ENCODE data around the gene TNS1. TPM values are rescaled to one million over a fixed set of nuclear protein-coding genes. Genes with fewer than 3 reads are reported as not detected.
A peak's percentile ranks its signal among the peaks of the same experiment; 100 is the strongest.

Gene TNS1
- polyA plus RNA-seq, 3 donors = 0.26 to 1.6 (median 1.5) TPM

- no peaks in the 10 kb centered on the region for H3K36me3 ChIP-seq (replicated peaks in 1 of 2; ENCODE audit: control insufficient read depth in 1 of 2, insufficient read depth in 2 of 2, low read length in 2 of 2)
- H3K27me3 Mint-ChIP-seq (ENCODE audit: low read depth in 3 of 3) = peaks cover 20 to 34% (median 28%) of the 10 kb centered on the region in 3 donors
- H3K27me3 ChIP-seq (ENCODE audit: control insufficient read depth in 2 of 2, insufficient read depth in 2 of 2, low read length in 2 of 2) = peaks cover 3 to 24% of the 10 kb centered on the region in 2 donors
- H3K4me1 Mint-ChIP-seq = peaks cover 35% of the 10 kb centered on the region
- H3K79me2 ChIP-seq (ENCODE audit: insufficient read depth, low read length) = no peaks in the 10 kb centered on the region
- DNase-seq = peak; percentile 27 to 54 (median 40)
- peaks cover 21 to 36% of the 10 kb centered on the region in 2 donors for H3K4me1 ChIP-seq (ENCODE audit: control insufficient read depth in 1 of 2, insufficient read depth in 2 of 2, low read length in 2 of 2)
- peak overlapping the region; percentile 35 to 73 (median 39) for H3K4me3 ChIP-seq (replicated peaks in 1 of 3; ENCODE audit: low read depth in 2 of 3, low read length in 3 of 3)
- no peaks in the 10 kb centered on the region for H3K9me3 ChIP-seq (replicated peaks in 1 of 2; ENCODE audit: control insufficient read depth in 1 of 2, insufficient read depth in 1 of 2, low read length in 2 of 2)
- intact Hi-C loops (cut with micrococcal nuclease) = loop anchor here in 1 of 2 donors (10.0 kb wide), 1 partner anchor 54 kb away; the partner anchor contains the start of gene RUFY4
- peaks cover 0 to 11% of the 10 kb centered on the region in 2 donors for H3K36me3 Mint-ChIP-seq
- peak; percentile 62 for TF ChIP-seq CTCF (IDR thresholded peaks at IDR 0.05)
- WGBS (ENCODE audit: insufficient coverage) = 1% methylated on average over 60 of the region's 72 CpGs
- H3K4me2 ChIP-seq (replicated peaks; ENCODE audit: extremely low read depth, low read length, poor library complexity, severe bottlenecking) = peak overlapping the region; percentile 80
- no peak overlapping the region for H3K27ac Mint-ChIP-seq
- H3K9ac ChIP-seq (ENCODE audit: insufficient read depth, low read length, poor library complexity, severe bottlenecking) = peak overlapping the region; percentile 64
- H3K4me3 Mint-ChIP-seq = peak overlapping the region; percentile 73 to 87
- no peaks in the 10 kb centered on the region for H4K20me1 ChIP-seq (ENCODE audit: insufficient read depth, low read length)
- H2AFZ ChIP-seq (ENCODE audit: insufficient read depth, low read depth, low read length, poor library complexity, severe bottlenecking) = peak overlapping the region; percentile 82
- H3K9me3 Mint-ChIP-seq = peaks cover 0 to 3% (median 3%) of the 10 kb centered on the region in 7 donors
- H3K27ac ChIP-seq (ENCODE audit: low read depth in 1 of 2, low read length in 2 of 2) = no peak overlapping the region
Observed at GRCh38 chr2:218010140-218010983, 7.6 kb upstream of the TNS1 start.

GRCh38 chr2:218009765-218010139, 7.0 kb upstream of the TNS1 start:
- no peaks in the 10 kb centered on the region for H4K20me1 ChIP-seq (ENCODE audit: insufficient read depth, low read length)
- H3K4me1 ChIP-seq (ENCODE audit: control insufficient read depth in 1 of 2, insufficient read depth in 2 of 2, low read length in 2 of 2) = peaks cover 21 to 36% of the 10 kb centered on the region in 2 donors
- Mint-ChIP-seq H3K27me3 (ENCODE audit: low read depth in 3 of 3) (peaks cover 20 to 34% (median 28%) of the 10 kb centered on the region in 3 donors), H3K36me3 (peaks cover 0 to 11% of the 10 kb centered on the region in 2 donors), H3K27ac (no peak overlapping the region), H3K9me3 (peaks cover 0 to 3% (median 3%) of the 10 kb centered on the region in 7 donors), H3K4me1 (peaks cover 35% of the 10 kb centered on the region), H3K4me3 (peak overlapping the region; percentile 73 to 79)
- intact Hi-C loops (cut with micrococcal nuclease) = loop anchor here in 1 of 2 donors (10.0 kb wide), 1 partner anchor 55 kb away; the partner anchor contains the start of gene RUFY4
- H3K27ac ChIP-seq (ENCODE audit: low read depth in 1 of 2, low read length in 2 of 2) = no peak overlapping the region
- H3K79me2 ChIP-seq (ENCODE audit: insufficient read depth, low read length) = no peaks in the 10 kb centered on the region
- peaks cover 3 to 24% of the 10 kb centered on the region in 2 donors for H3K27me3 ChIP-seq (ENCODE audit: control insufficient read depth in 2 of 2, insufficient read depth in 2 of 2, low read length in 2 of 2)
- no peak for DNase-seq
- peak overlapping the region; percentile 80 for H3K4me2 ChIP-seq (replicated peaks; ENCODE audit: extremely low read depth, low read length, poor library complexity, severe bottlenecking)
- TF ChIP-seq CTCF (IDR thresholded peaks at IDR 0.05) = no peak
- H3K36me3 ChIP-seq (replicated peaks in 1 of 2; ENCODE audit: control insufficient read depth in 1 of 2, insufficient read depth in 2 of 2, low read length in 2 of 2) = no peaks in the 10 kb centered on the region
- H3K4me3 ChIP-seq (replicated peaks in 1 of 3; ENCODE audit: low read depth in 2 of 3, low read length in 3 of 3) = peak overlapping the region; percentile 35 to 73 (median 39)
- H3K9ac ChIP-seq (ENCODE audit: insufficient read depth, low read length, poor library complexity, severe bottlenecking) = peak overlapping the region; percentile 64
- H3K9me3 ChIP-seq (replicated peaks in 1 of 2; ENCODE audit: control insufficient read depth in 1 of 2, insufficient read depth in 1 of 2, low read length in 2 of 2) = no peaks in the 10 kb centered on the region
- H2AFZ ChIP-seq (ENCODE audit: insufficient read depth, low read depth, low read length, poor library complexity, severe bottlenecking) = peak overlapping the region; percentile 82
- 1% methylated on average over 14 of the region's 20 CpGs for WGBS (ENCODE audit: insufficient coverage)

All from CD14-positive monocyte (primary cell).